GM12892 (cell line): ENCODE results near the gene CEP135.

Experiments
- POLR2A ChIP-seq: IDR thresholded peaks from 2 replicates; pipeline ENCODE4 v1.6.1; 2011; ENCODE audit warnings: low read depth, low read length, control low read depth
- POLR2AphosphoS5 ChIP-seq: IDR thresholded peaks from 2 replicates; pipeline ENCODE4 v1.6.1; 2011; ENCODE audit warnings: low read depth, low read length, control low read depth

- TF ChIP-seq POLR2A = 0 out of 2 replicates have a peak, but pooled peaks have one; percentile 30
- TF ChIP-seq POLR2AphosphoS5 = no peak
These were observed 32.0 kb downstream of the CEP135 start for GRCh38 chr4:55980725-55981124.
